ENCODE results near the gene NKX1-2.

- TF ChIP-seq POLR2A (IDR thresholded peaks at IDR 0.05): no peak
- no peak for TF ChIP-seq CTCF (IDR thresholded peaks at IDR 0.05)
These were observed 42.4 kb upstream of the NKX1-2 start for GRCh38 chr10:124492266-124492665.

Measured in right lobe of liver (tissue), 4 donors.